NCI-H526 (cell line): ENCODE measurements around the gene HNMT.
"Not testable (repeated sequence)": the region's sequence is repeated elsewhere in the genome, so short reads cannot be mapped to it uniquely, and the experiment has no call there.

ENCODE experiments used
- DNase-seq, 2 experiments: peaks; one replicate each; lab custom pipeline; 2025; lab: John Stamatoyannopoulos, UW

Gene HNMT

DNA sequence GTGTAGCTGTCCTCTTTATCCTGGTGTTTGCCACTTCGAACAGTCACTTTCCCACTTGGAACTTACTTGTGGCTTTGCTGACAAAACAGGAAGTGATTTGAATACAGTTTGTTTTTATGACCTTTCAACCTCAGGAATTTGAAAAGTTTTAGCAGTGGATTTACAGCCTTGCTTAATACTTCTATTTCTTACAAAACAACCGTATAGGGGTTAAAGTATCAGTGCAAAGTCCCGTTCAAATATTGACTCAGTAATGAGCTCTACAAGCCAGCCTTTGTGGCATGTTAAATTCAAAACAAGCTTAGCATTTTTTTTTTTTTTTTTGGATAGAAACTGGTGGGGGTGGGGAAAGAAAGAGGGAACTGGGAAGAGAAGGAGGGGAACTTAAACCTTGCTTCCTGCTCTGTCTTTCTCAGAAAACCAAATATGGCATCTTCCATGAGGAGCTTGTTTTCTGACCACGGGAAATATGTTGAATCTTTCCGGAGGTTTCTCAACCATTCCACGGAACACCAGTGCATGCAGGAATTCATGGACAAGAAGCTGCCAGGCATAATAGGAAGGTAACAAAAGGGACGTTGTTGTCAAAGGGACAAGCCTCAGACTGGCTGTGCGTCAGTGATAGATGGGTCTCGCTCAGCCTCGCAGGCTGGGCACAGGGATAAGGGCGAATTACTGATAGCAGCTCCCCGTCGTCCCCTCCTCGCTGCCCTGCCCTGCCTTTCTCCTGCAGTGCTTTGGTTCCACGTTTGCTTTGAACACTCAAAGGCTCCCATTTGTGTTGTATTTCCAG, at the start of gene HNMT:
HNMT (plus strand) TSS at position 408 of the 793 bp plus-strand sequence; CDS start at position 427, 19 bp downstream.
- peak; percentile 7 to 28 for DNase-seq

GRCh38 chr2:137921105-137921880, 43.0 kb upstream of the HNMT start:
- no peak for DNase-seq

DNA sequence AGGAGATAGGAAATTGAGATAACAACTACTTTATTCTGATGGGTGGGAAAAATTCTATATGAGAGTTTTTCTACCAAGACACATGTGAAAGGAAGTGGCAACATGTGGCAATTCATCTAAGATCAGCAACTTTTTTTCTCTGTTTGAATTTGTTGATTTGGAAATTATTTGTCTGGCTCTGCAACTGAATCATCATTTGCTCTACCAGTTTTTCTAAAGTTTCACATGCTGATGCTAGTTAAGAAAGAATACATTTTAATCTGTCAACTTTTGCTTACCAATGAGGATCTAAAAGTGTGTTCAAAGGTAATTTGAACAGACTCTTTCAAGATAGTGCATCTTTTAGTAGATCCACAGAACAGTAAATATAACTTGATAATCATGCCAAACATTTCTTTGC, 42.1 kb upstream of the HNMT start:
- DNase-seq, result not testable (repeated sequence)

DNA sequence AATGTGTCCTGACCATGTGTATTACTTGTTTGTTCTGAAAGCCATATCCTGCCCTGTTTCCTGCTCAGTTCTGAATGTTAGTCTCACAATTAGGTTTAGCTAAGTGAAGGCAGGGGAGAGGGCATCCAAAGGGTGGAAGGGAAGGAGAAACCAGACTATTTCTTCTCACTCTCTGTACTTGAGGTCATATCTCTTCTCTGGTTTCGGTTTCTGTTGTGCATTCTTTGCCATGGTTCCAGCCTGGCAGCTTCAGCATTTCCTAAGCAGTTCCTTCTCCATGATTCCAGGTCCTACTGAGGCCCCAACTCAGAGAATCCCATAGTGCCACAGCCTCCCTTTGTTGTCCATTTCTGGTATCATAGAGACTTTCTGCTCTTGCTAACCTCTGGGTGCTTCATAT, 40.3 kb upstream of the HNMT start:
- DNase-seq, result no peak

DNA sequence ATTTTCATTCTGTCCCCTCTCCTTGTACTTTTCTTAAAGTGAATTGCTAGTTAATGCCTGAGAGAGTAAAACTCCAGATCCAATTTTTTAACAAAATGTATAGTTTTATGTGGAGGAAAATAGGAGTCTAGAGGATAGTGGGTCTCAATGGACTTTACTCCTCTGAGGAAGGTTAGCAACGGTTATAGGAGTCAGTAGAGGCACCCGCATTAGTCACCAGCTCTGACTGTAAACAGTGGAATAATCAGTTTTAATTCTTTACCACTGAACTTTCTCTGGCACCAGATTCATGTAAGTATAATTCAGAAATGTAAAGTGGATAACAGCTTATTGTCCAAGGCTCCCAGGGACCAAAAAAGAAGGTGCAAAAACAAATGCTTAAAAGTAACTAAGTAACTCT, 38.7 kb upstream of the HNMT start:
- DNase-seq, result no peak

- DNase-seq, result no peak
Observed at GRCh38 chr2:137927846-137928245, 36.4 kb upstream of the HNMT start.

- no peak for DNase-seq
Observed at GRCh38 chr2:137928547-137929518, 35.4 kb upstream of the HNMT start.

- no peak for DNase-seq
Observed at GRCh38 chr2:137929519-137929916, 34.8 kb upstream of the HNMT start.

GRCh38 chr2:137930146-137930545, 34.1 kb upstream of the HNMT start:
- no peak for DNase-seq

- no peak for DNase-seq
Observed at GRCh38 chr2:137935591-137935990, 28.7 kb upstream of the HNMT start.

- no peak for DNase-seq
Observed at GRCh38 chr2:137937246-137937645, 27.0 kb upstream of the HNMT start.

DNA sequence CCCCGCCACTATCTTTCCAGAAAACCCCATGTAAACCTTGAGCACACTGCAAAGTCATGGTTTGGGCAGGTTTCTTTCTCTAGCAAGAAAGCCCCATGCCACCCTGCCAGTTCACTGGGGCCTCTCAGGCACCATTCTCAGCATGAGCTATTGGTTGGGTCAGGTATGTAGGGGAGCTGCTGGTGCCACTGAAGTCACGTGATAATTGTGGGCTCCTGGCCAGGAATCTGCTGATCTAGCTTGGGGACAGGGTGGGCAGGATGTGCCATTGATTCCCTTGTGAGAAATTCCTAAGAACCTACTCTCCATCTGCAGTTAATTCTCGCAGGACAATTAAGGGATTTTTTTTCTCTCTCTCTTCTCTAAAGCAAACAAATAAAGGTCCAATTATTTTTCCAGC, 26.5 kb upstream of the HNMT start:
- DNase-seq, result no peak

DNA sequence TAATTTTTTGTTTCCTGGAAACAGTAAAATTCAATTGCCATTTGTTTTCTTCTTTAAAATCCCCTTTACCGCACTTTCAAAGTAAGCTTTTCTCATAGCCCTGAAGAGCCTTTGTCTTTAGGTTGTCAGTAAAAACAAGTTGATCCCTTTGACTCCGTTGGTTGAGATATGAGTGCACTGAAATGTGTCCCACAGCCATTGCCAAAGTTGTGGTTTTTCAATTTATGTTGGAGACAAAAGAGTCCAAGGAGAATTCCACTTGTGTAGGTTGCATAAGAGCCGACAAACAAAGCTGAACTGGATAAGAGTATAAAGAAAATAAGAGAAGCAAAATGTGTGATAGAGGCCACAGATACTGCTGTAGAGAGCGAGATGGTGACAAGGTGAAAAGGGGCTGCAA, 26.1 kb upstream of the HNMT start:
- DNase-seq, result no peak

GRCh38 chr2:137939026-137939425, 25.2 kb upstream of the HNMT start:
- peak in 1 of 2 experiments; percentile 6 for DNase-seq

DNA sequence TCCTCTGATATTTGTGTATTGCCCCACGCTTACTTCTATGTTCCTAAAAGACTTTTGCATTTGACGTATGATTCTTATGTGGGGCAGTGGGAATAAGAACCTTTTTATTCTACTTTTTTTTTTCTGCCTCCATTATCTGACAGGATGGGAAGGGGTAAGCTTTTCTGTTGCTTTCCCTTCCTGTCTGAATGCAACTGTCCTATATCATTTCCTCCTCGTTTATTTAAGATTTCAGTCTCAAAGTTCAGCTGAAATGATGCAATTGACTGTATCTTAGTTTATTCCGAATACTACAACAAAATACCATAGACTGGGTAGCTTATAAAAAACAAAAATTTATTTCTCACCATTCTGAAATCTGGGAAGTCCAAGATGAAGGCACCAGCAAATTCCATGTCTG, 24.1 kb upstream of the HNMT start:
- no peak for DNase-seq

GRCh38 chr2:137942037-137942832, 22.0 kb upstream of the HNMT start:
- peak in 1 of 2 experiments; percentile 3 for DNase-seq

GRCh38 chr2:137942833-137943677, 21.2 kb upstream of the HNMT start:
- peak in 1 of 2 experiments; percentile 2 for DNase-seq

GRCh38 chr2:137943678-137944347, 20.5 kb upstream of the HNMT start:
- no peak for DNase-seq

- no peak for DNase-seq
Observed at GRCh38 chr2:137944714-137945113, 19.6 kb upstream of the HNMT start.

- no peak for DNase-seq
Observed at GRCh38 chr2:137945229-137945628, 19.0 kb upstream of the HNMT start.
